T-cell (primary cell): ENCODE measurements around the gene TBC1D14. TPM values are rescaled to one million over a fixed set of nuclear protein-coding genes. Genes with fewer than 3 reads are reported as not detected.

Experiments
- ATAC-seq, 4 experiments: fragments of 200-7000 bp in 3 of 4; fragments of 150-1000 bp in 1 of 4; cut with Tn5 transposase; replicated peaks in 1 of 4; 1 replicate in 3 of 4; 2 replicates in 1 of 4; pipeline ENCODE4 v1.10.0; 2021; ENCODE audit warnings: moderate library complexity in 3 of 4, mild to moderate bottlenecking in 2 of 4, moderate number of reproducible peaks in 1 of 4
- CTCF ChIA-PET, 2 donors: fragments of 300-600 bp; sonication (Branson Sonifier 250); formaldehyde crosslinking; loops; one replicate each; lab custom pipeline; 2022; ENCODE audit warnings: antibody characterized with exemption in 2 of 2; lab: Charles Lee
- POLR2A ChIA-PET, 2 donors: fragments of 300-600 bp; sonication (Branson Sonifier 250); formaldehyde crosslinking; loops; one replicate each; lab custom pipeline; 2022; ENCODE audit warnings: antibody characterized with exemption in 2 of 2; lab: Charles Lee
- DNase-seq, 35 experiments: peaks; one replicate each; pipeline versions ENCODE4 v3.0.0 to v3.0.0-alpha.2; 2013 to 2023
- H3K27ac ChIP-seq: one replicate; pipeline ENCODE4 v1.5.1; 2013; ENCODE audit warnings: low read length
- H3K27me3 ChIP-seq, 2 experiments: replicated peaks in 1 of 2; 1 replicate in 1 of 2; 2 replicates in 1 of 2; pipeline versions ENCODE4 v1.6.1 to v1.7.0; 2013; ENCODE audit warnings: low read length in 1 of 2, mixed read lengths in 1 of 2; ENCODE audit not compliant: control insufficient read depth in 2 of 2, insufficient read depth in 2 of 2; ENCODE audit errors: extremely low read depth in 1 of 2
- H3K36me3 ChIP-seq, 2 donors: 1 replicate in 1 of 2; 2 replicates in 1 of 2; pipeline versions ENCODE4 v1.6.1 to v1.7.0; 2013; ENCODE audit warnings: low read length in 1 of 2; ENCODE audit not compliant: control insufficient read depth in 2 of 2, insufficient read depth in 1 of 2; ENCODE audit errors: extremely low read depth in 1 of 2
- H3K4me1 ChIP-seq, 2 experiments: 1 replicate in 1 of 2; 2 replicates in 1 of 2; pipeline versions ENCODE4 v1.6.1 to v1.7.0; 2013; ENCODE audit warnings: low read length in 2 of 2, mixed read lengths in 1 of 2; ENCODE audit not compliant: insufficient read depth in 2 of 2, control insufficient read depth in 1 of 2; ENCODE audit errors: extremely low read depth in 1 of 2
- H3K4me3 ChIP-seq, 2 donors: 1 replicate in 1 of 2; 2 replicates in 1 of 2; pipeline versions ENCODE4 v1.5.1 to v1.7.0; 2013; ENCODE audit warnings: mild to moderate bottlenecking in 2 of 2, low read length in 1 of 2, moderate library complexity in 1 of 2; ENCODE audit not compliant: control insufficient read depth in 1 of 2; ENCODE audit errors: extremely low read depth in 1 of 2
- H3K9me3 ChIP-seq: 2 replicates; pipeline ENCODE4 v1.7.0; 2013
- H3K27ac Mint-ChIP-seq, 2 donors: one replicate each; pipeline ENCODE4 v1.8.0; 2020 to 2021; ENCODE audit warnings: mild to moderate bottlenecking in 2 of 2, mixed read lengths in 2 of 2
- H3K27me3 Mint-ChIP-seq, 2 donors: one replicate each; pipeline ENCODE4 v1.8.0; 2021 to 2022; ENCODE audit warnings: mixed read lengths in 2 of 2
- H3K36me3 Mint-ChIP-seq: one replicate; pipeline ENCODE4 v1.8.0; 2021; ENCODE audit warnings: mixed read lengths
- H3K4me1 Mint-ChIP-seq, 3 donors: one replicate each; pipeline ENCODE4 v1.8.0; 2020 to 2022; ENCODE audit warnings: mixed read lengths in 3 of 3, mild to moderate bottlenecking in 1 of 3
- H3K4me3 Mint-ChIP-seq, 3 donors: one replicate each; pipeline ENCODE4 v1.8.0; 2020 to 2022; ENCODE audit warnings: mild to moderate bottlenecking in 3 of 3, mixed read lengths in 3 of 3, moderate library complexity in 3 of 3
- H3K9me3 Mint-ChIP-seq, 3 donors: one replicate each; pipeline ENCODE4 v1.8.0; 2020 to 2022; ENCODE audit warnings: mixed read lengths in 3 of 3
- WGBS: methylation state at CpG from one replicate; pipeline ENCODE4 v1.1.5; 2013; ENCODE audit warnings: missing lambda C conversion rate; ENCODE audit not compliant: insufficient coverage; 5-methylcytosine and 5-hydroxymethylcytosine counted together
- total RNA-seq, 35 experiments: library from RNA in 6 of 35; stranded (reverse) in 6 of 35; fragments of 120-200 nt in 1 of 35; gene quantifications; one replicate each; pipeline versions ENCODE4 v1.2.1 to v1.2.4 and lab custom pipeline; 2013 to 2026

TBC1D14 gene
- total RNA-seq, 5 donors from 2014 or later (not counting 1 experiment from before 2014, with no cell fraction given), result 44.2 to 73.8 (median 62.3) TPM

GRCh38 chr4:7050481-7051143 is 141.0 kb downstream of the TBC1D14 start:
- Mint-ChIP-seq H3K9me3 (no peaks in the 10 kb centered on the region), H3K27ac (no peak overlapping the region), H3K4me3 (no peak overlapping the region), H3K36me3 (peaks cover 15% of the 10 kb centered on the region), H3K4me1 (peaks cover 55 to 64% (median 60%) of the 10 kb centered on the region in 3 donors), H3K27me3 (no peaks in the 10 kb centered on the region)
- CTCF ChIA-PET, result interaction anchor here in 1 of 2 donors (0.7 kb wide), 1 partner anchor 185 kb away, joined by 3 read pairs; no protein-coding TSS in a partner anchor
- Histone ChIP-seq H3K27ac (no peak overlapping the region), H3K27me3 (no peaks in the 10 kb centered on the region), H3K4me3 (no peak overlapping the region), H3K36me3 (peaks cover 12 to 55% of the 10 kb centered on the region in 2 donors), H3K9me3 (no peaks in the 10 kb centered on the region), H3K4me1 (peaks cover 2 to 72% of the 10 kb centered on the region in 2 experiments)
- POLR2A ChIA-PET, result interaction anchor here in 1 of 2 donors (0.7 kb wide), 1 partner anchor 66 kb away, joined by 3 read pairs; no protein-coding TSS in a partner anchor
- WGBS, result 94% methylated on average over 29 of the region's 36 CpGs
- DNase-seq (no peak), ATAC-seq (no peak)

GRCh38 chr4:7051144-7051495 is 141.5 kb downstream of the TBC1D14 start:
- H3K4me1 Mint-ChIP-seq, result peaks cover 51 to 59% (median 55%) of the 10 kb centered on the region in 3 donors
- ChIA-PET POLR2A (interaction anchor here in 1 of 2 donors (0.7 kb wide), 1 partner anchor 30 kb away, joined by 6 read pairs; no protein-coding TSS in a partner anchor), CTCF (interaction anchor here in 1 of 2 donors (0.7 kb wide), 1 partner anchor 186 kb away, joined by 3 read pairs; no protein-coding TSS in a partner anchor)

GRCh38 chr4:7051905-7052304 is 142.3 kb downstream of the TBC1D14 start:
- H3K4me3 Mint-ChIP-seq, result peak overlapping the region in 1 of 3 donors; percentile 27
- DNase-seq (no peak), ATAC-seq (no peak)
- WGBS, result 96% methylated on average over 13 of the region's 14 CpGs
- ChIA-PET POLR2A (interaction anchor here in 1 of 2 donors (0.7 kb wide), 1 partner anchor 30 kb away, joined by 6 read pairs; no protein-coding TSS in a partner anchor), CTCF (no interaction called here)
- Histone ChIP-seq H3K4me3 (no peak overlapping the region), H3K27ac (no peak overlapping the region), H3K36me3 (peaks cover 16 to 61% of the 10 kb centered on the region in 2 donors), H3K9me3 (no peaks in the 10 kb centered on the region), H3K27me3 (no peaks in the 10 kb centered on the region), H3K4me1 (peaks cover 0 to 59% of the 10 kb centered on the region in 2 experiments)
- peaks cover 22% of the 10 kb centered on the region for H3K36me3 Mint-ChIP-seq
- no peak overlapping the region for H3K27ac Mint-ChIP-seq
- H3K27me3 Mint-ChIP-seq, result no peaks in the 10 kb centered on the region
- peaks cover 46 to 51% (median 47%) of the 10 kb centered on the region in 3 donors for H3K4me1 Mint-ChIP-seq
- no peaks in the 10 kb centered on the region for H3K9me3 Mint-ChIP-seq

More at GRCh38 chr4:7051144-7051495, 141.5 kb downstream of the TBC1D14 start:
- DNase-seq (no peak), ATAC-seq (no peak)
- H3K9me3 ChIP-seq, result no peaks in the 10 kb centered on the region
- Mint-ChIP-seq H3K9me3 (no peaks in the 10 kb centered on the region), H3K4me3 (no peak overlapping the region), H3K27ac (no peak overlapping the region), H3K27me3 (no peaks in the 10 kb centered on the region), H3K36me3 (peaks cover 19% of the 10 kb centered on the region)
- peaks cover 16 to 56% of the 10 kb centered on the region in 2 donors for H3K36me3 ChIP-seq
- H3K27me3 ChIP-seq, result no peaks in the 10 kb centered on the region
- WGBS, result 94% methylated on average over 7 of the region's 12 CpGs
- no peak overlapping the region for H3K4me3 ChIP-seq
- peaks cover 2 to 67% of the 10 kb centered on the region in 2 experiments for H3K4me1 ChIP-seq
- H3K27ac ChIP-seq, result no peak overlapping the region

GRCh38 chr4:7052313-7052712 is 142.7 kb downstream of the TBC1D14 start:
- H3K27me3 Mint-ChIP-seq, result no peaks in the 10 kb centered on the region
- Histone ChIP-seq H3K27ac (no peak overlapping the region), H3K4me1 (peaks cover 0 to 55% of the 10 kb centered on the region in 2 experiments), H3K36me3 (peaks cover 16 to 61% of the 10 kb centered on the region in 2 donors), H3K27me3 (no peaks in the 10 kb centered on the region), H3K9me3 (no peaks in the 10 kb centered on the region), H3K4me3 (no peak overlapping the region)
- DNase-seq (no peak), ATAC-seq (no peak)
- no peak overlapping the region for H3K27ac Mint-ChIP-seq
- H3K4me1 Mint-ChIP-seq, result peaks cover 42 to 47% (median 43%) of the 10 kb centered on the region in 3 donors
- ChIA-PET POLR2A (no interaction called here), CTCF (no interaction called here)
- peak overlapping the region in 1 of 3 donors; percentile 27 for H3K4me3 Mint-ChIP-seq
- 96% methylated on average over 12 of the region's 14 CpGs for WGBS
- no peaks in the 10 kb centered on the region for H3K9me3 Mint-ChIP-seq
- peaks cover 22% of the 10 kb centered on the region for H3K36me3 Mint-ChIP-seq

- peaks cover 0 to 49% of the 10 kb centered on the region in 2 experiments for H3K4me1 ChIP-seq
Measured at GRCh38 chr4:7052923-7053715, 143.5 kb downstream of the TBC1D14 start.

More at GRCh38 chr4:7052923-7053715, 143.5 kb downstream of the TBC1D14 start:
- Histone ChIP-seq H3K27me3 (no peaks in the 10 kb centered on the region), H3K36me3 (peaks cover 16 to 61% of the 10 kb centered on the region in 2 donors), H3K9me3 (no peaks in the 10 kb centered on the region), H3K4me3 (no peak overlapping the region), H3K27ac (no peak overlapping the region)
- Mint-ChIP-seq H3K4me3 (peak overlapping the region in 1 of 3 donors; percentile 27), H3K9me3 (no peaks in the 10 kb centered on the region), H3K36me3 (peaks cover 24% of the 10 kb centered on the region), H3K27ac (peak overlapping the region; percentile 57 to 61), H3K27me3 (no peaks in the 10 kb centered on the region), H3K4me1 (peaks cover 37 to 43% (median 38%) of the 10 kb centered on the region in 3 donors)
- ChIA-PET POLR2A (no interaction called here), CTCF (no interaction called here)
- peak in 7 of 35 experiments; percentile 10 to 50 (median 19) for DNase-seq
- ATAC-seq, result peak in 2 of 4 experiments; percentile 35 to 39
- 92% methylated on average over 12 of the region's 20 CpGs for WGBS
